Measurements from ENCODE around the gene NRSN2. TPM values are rescaled to one million over a fixed set of nuclear protein-coding genes. Genes with fewer than 3 reads are reported as not detected.

Gene NRSN2
- total RNA-seq, 1 donor from 2014 or later = 21.6 TPM

DNA sequence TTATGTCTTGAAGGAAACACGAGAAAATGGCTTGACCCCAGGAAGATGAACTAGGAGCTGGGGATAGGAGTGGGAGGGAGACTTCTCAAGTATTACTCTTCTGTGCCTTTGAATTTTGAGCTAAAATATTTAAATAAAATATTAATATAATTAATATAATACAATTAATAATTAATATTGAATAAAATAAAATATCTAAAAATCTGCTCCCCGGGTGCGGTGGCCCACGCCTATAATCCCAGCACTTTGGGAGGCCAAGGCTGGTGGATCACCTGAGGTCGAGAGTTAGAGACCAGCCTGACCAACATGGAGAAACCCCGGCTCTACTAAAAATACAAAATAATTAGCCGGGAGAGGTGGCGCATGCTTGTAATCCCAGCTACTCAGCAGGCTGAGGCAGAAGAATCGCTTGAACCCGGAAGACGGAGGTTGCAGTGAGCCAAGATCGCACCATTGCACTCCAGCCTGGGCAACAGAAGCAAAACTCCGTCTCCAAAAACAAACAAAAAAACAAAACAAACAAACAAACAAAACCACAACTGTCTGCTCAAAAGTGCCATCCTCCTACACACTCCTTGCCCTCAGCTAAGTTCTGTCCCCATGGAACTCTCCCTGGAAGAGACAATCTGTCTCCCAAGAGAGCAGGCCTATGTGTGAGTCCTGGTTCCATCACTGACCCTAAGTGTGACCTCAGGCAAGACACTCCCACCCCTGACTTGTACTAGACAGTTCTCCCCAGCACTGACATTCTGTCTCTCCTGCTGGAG, 20.0 kb downstream of the NRSN2 start:
- intact Hi-C loops (cut with DNase I) = loop anchor here (10.0 kb wide), 2 partner anchors 108 to 278 kb away; no protein-coding TSS in a partner anchor
- H3K4me1 ChIP-seq = peaks cover 22% of the 10 kb centered on the region
- H3K27ac ChIP-seq = no peak overlapping the region
- H3K36me3 ChIP-seq = no peaks in the 10 kb centered on the region
- no peaks in the 10 kb centered on the region for H3K27me3 ChIP-seq
- TF ChIP-seq POLR2A (IDR thresholded peaks at IDR 0.05) = no peak
- no peak for TF ChIP-seq POLR2AphosphoS5 (IDR thresholded peaks at IDR 0.05; ENCODE audit: insufficient read depth in 1 of 2, low read depth in 1 of 2)
- TF ChIP-seq, protein P1, sequence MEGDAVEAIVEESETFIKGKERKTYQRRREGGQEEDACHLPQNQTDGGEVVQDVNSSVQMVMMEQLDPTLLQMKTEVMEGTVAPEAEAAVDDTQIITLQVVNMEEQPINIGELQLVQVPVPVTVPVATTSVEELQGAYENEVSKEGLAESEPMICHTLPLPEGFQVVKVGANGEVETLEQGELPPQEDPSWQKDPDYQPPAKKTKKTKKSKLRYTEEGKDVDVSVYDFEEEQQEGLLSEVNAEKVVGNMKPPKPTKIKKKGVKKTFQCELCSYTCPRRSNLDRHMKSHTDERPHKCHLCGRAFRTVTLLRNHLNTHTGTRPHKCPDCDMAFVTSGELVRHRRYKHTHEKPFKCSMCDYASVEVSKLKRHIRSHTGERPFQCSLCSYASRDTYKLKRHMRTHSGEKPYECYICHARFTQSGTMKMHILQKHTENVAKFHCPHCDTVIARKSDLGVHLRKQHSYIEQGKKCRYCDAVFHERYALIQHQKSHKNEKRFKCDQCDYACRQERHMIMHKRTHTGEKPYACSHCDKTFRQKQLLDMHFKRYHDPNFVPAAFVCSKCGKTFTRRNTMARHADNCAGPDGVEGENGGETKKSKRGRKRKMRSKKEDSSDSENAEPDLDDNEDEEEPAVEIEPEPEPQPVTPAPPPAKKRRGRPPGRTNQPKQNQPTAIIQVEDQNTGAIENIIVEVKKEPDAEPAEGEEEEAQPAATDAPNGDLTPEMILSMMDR (IDR thresholded peaks at IDR 0.05) = no peak
- H3K9me3 ChIP-seq = no peaks in the 10 kb centered on the region
- no peak for DNase-seq (ENCODE audit: extremely low spot score in 2 of 2)
- no peak overlapping the region for H3K4me3 ChIP-seq

DNA sequence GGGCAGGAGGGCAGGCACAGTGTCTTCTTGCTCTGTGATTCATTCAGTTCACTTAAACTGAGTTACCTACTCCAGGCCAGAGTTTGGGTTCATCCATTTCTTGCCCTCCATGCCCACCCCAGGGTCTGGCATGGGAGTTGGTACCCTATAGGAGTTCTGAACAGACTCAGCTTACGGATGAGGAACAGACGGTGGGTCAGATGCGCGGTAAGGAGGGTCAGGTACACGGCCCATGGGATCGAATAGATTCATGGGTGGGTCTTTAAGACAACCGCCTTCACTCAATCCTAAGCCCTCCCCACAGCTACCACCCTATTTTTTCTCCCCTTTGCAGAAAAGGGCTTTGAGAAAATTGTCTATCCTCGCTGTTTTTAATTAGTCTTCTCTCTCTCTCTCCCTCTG, 20.6 kb downstream of the NRSN2 start:
- intact Hi-C loops (cut with DNase I) = loop anchor here (10.0 kb wide), 2 partner anchors 107 to 277 kb away; no protein-coding TSS in a partner anchor
- Histone ChIP-seq H3K4me1 (peaks cover 24% of the 10 kb centered on the region), H3K9me3 (no peaks in the 10 kb centered on the region), H3K36me3 (no peaks in the 10 kb centered on the region), H3K27ac (no peak overlapping the region), H3K27me3 (no peaks in the 10 kb centered on the region), H3K4me3 (no peak overlapping the region)
- TF ChIP-seq, protein P1 (IDR thresholded peaks at IDR 0.05) = no peak
- no peak for TF ChIP-seq POLR2AphosphoS5 (IDR thresholded peaks at IDR 0.05; ENCODE audit: insufficient read depth in 1 of 2, low read depth in 1 of 2)
- TF ChIP-seq POLR2A (IDR thresholded peaks at IDR 0.05) = no peak
- DNase-seq (ENCODE audit: extremely low spot score in 2 of 2) = no peak

DNA sequence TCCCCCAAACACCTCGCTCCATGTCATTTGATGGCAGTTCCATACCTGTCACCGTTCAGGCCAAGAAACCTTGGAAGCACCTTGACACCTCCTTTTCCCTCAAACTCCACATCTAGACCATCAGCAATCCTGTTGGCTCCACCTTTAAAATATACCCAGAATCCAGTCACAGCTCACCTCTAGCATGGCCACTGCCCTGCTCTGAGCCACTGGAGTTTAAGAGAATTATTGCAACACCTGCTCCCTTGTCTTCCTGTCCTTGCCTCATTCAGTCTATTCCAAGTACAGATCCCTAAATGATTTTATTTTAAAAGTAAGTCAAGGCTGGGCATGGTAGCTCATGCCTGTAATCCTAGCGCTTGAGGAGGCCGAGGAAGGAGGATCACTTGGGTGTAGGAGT, 22.0 kb downstream of the NRSN2 start:
- Histone ChIP-seq H3K36me3 (no peaks in the 10 kb centered on the region), H3K27me3 (no peaks in the 10 kb centered on the region), H3K4me3 (no peak overlapping the region), H3K9me3 (no peaks in the 10 kb centered on the region), H3K4me1 (peaks cover 25% of the 10 kb centered on the region), H3K27ac (no peak overlapping the region)
- TF ChIP-seq, protein P1 (IDR thresholded peaks at IDR 0.05) = no peak
- TF ChIP-seq POLR2A (IDR thresholded peaks at IDR 0.05) (no peak), POLR2AphosphoS5 (IDR thresholded peaks at IDR 0.05; ENCODE audit: insufficient read depth in 1 of 2, low read depth in 1 of 2) (no peak)
- intact Hi-C loops (cut with DNase I) = loop anchor here (10.0 kb wide), 2 partner anchors 106 to 276 kb away; no protein-coding TSS in a partner anchor
- no peak for DNase-seq (ENCODE audit: extremely low spot score in 2 of 2)

DNA sequence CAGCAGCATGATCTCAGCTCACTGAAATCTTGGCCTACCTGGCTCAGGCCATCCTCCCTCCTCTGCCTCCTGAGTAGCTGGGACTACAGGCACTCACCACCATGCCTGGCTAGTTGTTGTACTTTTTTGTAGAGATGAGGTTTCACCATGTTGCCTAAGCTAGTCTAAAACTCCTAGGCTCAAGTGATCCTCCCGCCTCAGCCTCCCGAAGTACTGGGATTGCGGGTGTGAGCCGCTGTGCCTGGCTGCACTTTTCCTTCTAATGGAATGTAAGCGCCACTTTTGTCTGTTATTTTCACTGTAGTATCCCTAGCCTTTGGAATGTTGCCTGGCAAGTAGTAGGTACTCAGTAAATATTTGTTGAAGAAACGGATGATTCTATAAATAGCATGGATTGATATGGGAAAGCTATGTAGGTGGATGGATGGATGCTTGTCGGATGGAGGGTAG, 23.3 kb downstream of the NRSN2 start:
- TF ChIP-seq POLR2AphosphoS5 (IDR thresholded peaks at IDR 0.05; ENCODE audit: insufficient read depth in 1 of 2, low read depth in 1 of 2) = no peak
- no peak for TF ChIP-seq POLR2A (IDR thresholded peaks at IDR 0.05)
- TF ChIP-seq, protein P1 (IDR thresholded peaks at IDR 0.05) = no peak
- intact Hi-C loops (cut with DNase I) = no loop called here
- H3K27ac ChIP-seq = no peak overlapping the region
- no peak overlapping the region for H3K4me3 ChIP-seq
- H3K9me3 ChIP-seq = no peaks in the 10 kb centered on the region
- no peak for DNase-seq (ENCODE audit: extremely low spot score in 2 of 2)
- no peaks in the 10 kb centered on the region for H3K27me3 ChIP-seq
- H3K4me1 ChIP-seq = peaks cover 24% of the 10 kb centered on the region
- no peaks in the 10 kb centered on the region for H3K36me3 ChIP-seq
